HG02642 (cell line): ENCODE results near the gene TYSND1.
A peak's percentile ranks its signal among the peaks of the same experiment; 100 is the strongest.
"Not testable (repeated sequence)": the region's sequence is repeated elsewhere in the genome, so short reads cannot be mapped to it uniquely, and the experiment has no call there.

Source experiments
- ATAC-seq: cut with Tn5 transposase; IDR thresholded peaks from one replicate; pipeline ENCODE4 v1.9.1; 2021; ENCODE audit warnings: mild to moderate bottlenecking; ENCODE audit not compliant: unreplicated experiment, poor library complexity

TYSND1 gene

GRCh38 chr10:70166394-70166793, 19.9 kb upstream of the TYSND1 start:
- ATAC-seq: no peak

- ATAC-seq: no peak
Observed at GRCh38 chr10:70164163-70164562, 17.7 kb upstream of the TYSND1 start.

GRCh38 chr10:70163448-70163847, 16.9 kb upstream of the TYSND1 start:
- no peak for ATAC-seq

GRCh38 chr10:70162892-70163201, 16.3 kb upstream of the TYSND1 start:
- ATAC-seq: peak; percentile 69

GRCh38 chr10:70162151-70162891, 15.8 kb upstream of the TYSND1 start:
- ATAC-seq: no peak

GRCh38 chr10:70160798-70161197, 14.3 kb upstream of the TYSND1 start:
- no peak for ATAC-seq

- ATAC-seq: not testable (repeated sequence)
Observed at GRCh38 chr10:70159366-70159765, 12.9 kb upstream of the TYSND1 start.

- no peak for ATAC-seq
Observed at GRCh38 chr10:70158113-70158512, 11.6 kb upstream of the TYSND1 start.

- ATAC-seq: no peak
Observed at GRCh38 chr10:70155255-70155838, 8.8 kb upstream of the TYSND1 start.

GRCh38 chr10:70148516-70148915, 2.0 kb upstream of the TYSND1 start:
- ATAC-seq: no peak

- no peak for ATAC-seq
Observed at GRCh38 chr10:70147259-70147625, 742 bp upstream of the TYSND1 start.

GRCh38 chr10:70145666-70146488, 623 bp downstream of the TYSND1 start:
- peak; percentile 60 for ATAC-seq

- no peak for ATAC-seq
Observed at GRCh38 chr10:70145166-70145665, 1.3 kb downstream of the TYSND1 start.

- no peak for ATAC-seq
Observed at GRCh38 chr10:70144372-70145110, 2.0 kb downstream of the TYSND1 start.

GRCh38 chr10:70142555-70142954, 3.9 kb downstream of the TYSND1 start:
- no peak for ATAC-seq

- no peak for ATAC-seq
Observed at GRCh38 chr10:70140297-70140696, 6.2 kb downstream of the TYSND1 start.

GRCh38 chr10:70139997-70140250, 6.6 kb downstream of the TYSND1 start:
- no peak for ATAC-seq

- no peak for ATAC-seq
Observed at GRCh38 chr10:70139151-70139996, 7.1 kb downstream of the TYSND1 start.

- ATAC-seq: no peak
Observed at GRCh38 chr10:70137927-70138883, 8.3 kb downstream of the TYSND1 start.
